T-helper 2 cell treated with Interferon-gamma antibody and Interleukin-4, amounts not matched to agents 5 μg/mL and 100 μg/mL, for 36 hours (primary cell): ENCODE data around the gene PGPEP1.
"Not testable (repeated sequence)": the region's sequence is repeated elsewhere in the genome, so short reads cannot be mapped to it uniquely, and the experiment has no call there.

Source experiments
- DNase-seq: peaks from one replicate; pipeline ENCODE4 v3.0.0; 2021; ENCODE audit warnings: low spot score
- H3K27ac Mint-ChIP-seq: one replicate; pipeline ENCODE4 v1.8.0; 2021; ENCODE audit warnings: mild to moderate bottlenecking, mixed read lengths
- H3K27me3 Mint-ChIP-seq: one replicate; pipeline ENCODE4 v1.8.0; 2021; ENCODE audit warnings: low read depth, mixed read lengths
- H3K36me3 Mint-ChIP-seq: one replicate; pipeline ENCODE4 v1.8.0; 2021; ENCODE audit warnings: low read depth, mixed read lengths
- H3K4me1 Mint-ChIP-seq: one replicate; pipeline ENCODE4 v1.8.0; 2021; ENCODE audit warnings: low read depth, mixed read lengths
- H3K4me3 Mint-ChIP-seq: one replicate; pipeline ENCODE4 v1.8.0; 2022; ENCODE audit warnings: mild to moderate bottlenecking, moderate library complexity, mixed read lengths
- H3K9me3 Mint-ChIP-seq: one replicate; pipeline ENCODE4 v1.8.0; 2021; ENCODE audit warnings: mixed read lengths

PGPEP1 gene

DNA sequence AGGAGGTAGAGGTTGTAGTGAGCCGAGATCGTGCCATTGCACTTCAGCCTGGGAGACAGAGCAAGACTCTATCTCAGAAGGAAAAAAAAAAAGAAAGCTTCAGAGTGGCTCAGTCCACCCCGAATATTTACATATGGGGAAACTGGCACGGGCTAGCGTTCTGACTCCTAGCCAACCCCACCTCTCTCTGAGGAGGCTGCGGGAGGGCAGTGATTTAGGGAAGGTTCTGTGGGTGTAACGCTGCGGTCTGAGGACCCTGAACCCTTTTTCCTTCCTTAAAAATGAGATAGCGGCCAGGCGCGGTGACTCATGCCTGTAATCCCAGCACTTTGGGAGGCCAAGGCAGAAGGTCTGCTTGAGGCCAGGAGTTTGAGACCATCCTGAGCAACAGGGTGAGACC lies 52.0 kb downstream of the PGPEP1 start:
- no peak overlapping the region for H3K27ac Mint-ChIP-seq
- H3K4me3 Mint-ChIP-seq = no peak overlapping the region
- no peaks in the 10 kb centered on the region for H3K36me3 Mint-ChIP-seq
- H3K4me1 Mint-ChIP-seq = peaks cover 4% of the 10 kb centered on the region
- peaks cover 48% of the 10 kb centered on the region for H3K27me3 Mint-ChIP-seq
- no peak for DNase-seq
- H3K9me3 Mint-ChIP-seq = no peaks in the 10 kb centered on the region

DNA sequence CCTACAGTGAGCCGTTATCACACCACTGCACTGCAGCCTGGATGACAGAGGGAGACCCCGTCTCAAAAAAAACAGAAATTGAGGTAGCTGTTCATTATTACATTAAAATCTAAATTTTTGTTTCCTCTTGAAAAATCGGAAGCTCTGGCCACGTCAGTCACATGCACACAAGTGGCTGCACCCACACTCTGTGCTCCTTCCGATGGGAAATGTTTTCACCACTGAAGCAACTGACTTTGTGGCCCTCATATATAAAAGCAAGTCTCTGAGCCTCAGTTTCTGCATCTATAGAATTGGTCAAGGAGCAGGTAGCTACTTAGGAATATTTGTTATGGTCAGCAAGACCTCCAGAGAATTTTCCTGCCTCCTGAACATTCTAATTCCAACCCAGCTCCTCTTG lies 52.5 kb downstream of the PGPEP1 start:
- Mint-ChIP-seq H3K9me3 (no peaks in the 10 kb centered on the region), H3K4me3 (no peak overlapping the region), H3K4me1 (peaks cover 6% of the 10 kb centered on the region), H3K27me3 (peaks cover 48% of the 10 kb centered on the region), H3K36me3 (no peaks in the 10 kb centered on the region), H3K27ac (no peak overlapping the region)
- DNase-seq = no peak

DNA sequence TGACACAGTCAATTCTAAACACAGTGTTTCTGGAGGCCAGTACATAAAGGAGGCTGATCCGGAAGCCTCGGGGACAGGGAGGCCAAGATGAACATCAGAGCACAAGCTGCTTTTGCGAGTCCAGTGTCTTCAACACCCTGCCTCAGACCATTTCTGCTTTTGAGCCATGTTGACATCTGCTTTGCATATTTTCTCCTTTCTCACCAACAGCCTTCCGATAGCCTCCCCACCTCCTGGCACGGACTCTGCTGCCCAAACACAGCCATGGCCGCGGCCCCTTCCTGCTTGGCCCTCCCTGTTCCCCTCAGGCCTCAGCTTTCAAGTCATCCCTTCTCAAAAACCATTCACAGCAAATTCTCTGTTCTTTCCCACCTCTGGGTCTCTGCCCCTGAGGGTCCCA lies 53.4 kb downstream of the PGPEP1 start:
- peaks cover 47% of the 10 kb centered on the region for H3K27me3 Mint-ChIP-seq
- H3K4me1 Mint-ChIP-seq = peaks cover 3% of the 10 kb centered on the region
- H3K4me3 Mint-ChIP-seq = no peak overlapping the region

DNA sequence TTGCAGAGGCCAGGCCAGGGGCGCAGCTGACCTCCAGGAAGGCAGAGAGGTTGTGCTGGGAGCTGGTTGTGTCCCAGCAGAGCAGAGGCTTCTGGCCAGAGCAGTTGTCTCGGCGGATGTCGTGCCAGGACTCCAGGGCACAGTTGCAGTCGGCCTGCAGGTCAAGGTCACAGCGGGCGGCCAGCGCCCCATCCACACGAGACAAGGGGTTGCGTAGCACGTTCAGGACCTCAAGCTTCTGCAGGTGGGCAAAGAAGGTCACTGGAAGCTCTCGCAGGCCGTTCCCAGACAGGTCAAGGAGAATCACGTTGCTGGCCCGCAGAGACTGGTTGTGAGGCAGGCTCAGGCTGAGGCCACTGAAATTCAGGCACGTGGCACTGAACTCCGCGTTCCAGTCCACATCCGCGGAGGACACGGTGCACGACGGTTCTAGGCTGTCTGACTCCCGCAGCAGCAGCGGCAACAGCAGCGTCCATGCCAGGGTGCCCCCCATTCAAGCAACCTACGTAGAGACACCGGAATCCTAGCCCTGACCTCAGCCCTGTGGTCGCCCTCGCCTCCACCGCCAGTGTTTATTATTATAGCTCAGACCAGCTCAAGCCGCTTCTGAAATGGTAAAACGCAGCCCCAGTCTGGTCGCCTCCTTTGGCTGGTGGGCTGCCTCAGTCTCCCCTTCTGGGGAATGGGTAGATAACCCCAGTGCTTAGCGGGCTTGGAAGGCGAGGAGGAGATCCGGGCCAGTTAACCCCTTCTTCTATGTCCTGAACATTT lies 56.3 kb downstream of the PGPEP1 start:
- H3K27me3 Mint-ChIP-seq = peaks cover 25% of the 10 kb centered on the region
- H3K4me3 Mint-ChIP-seq = no peak overlapping the region
- no peak for DNase-seq
- H3K27ac Mint-ChIP-seq = no peak overlapping the region
- no peaks in the 10 kb centered on the region for H3K9me3 Mint-ChIP-seq
- H3K4me1 Mint-ChIP-seq = peaks cover 10% of the 10 kb centered on the region
- no peaks in the 10 kb centered on the region for H3K36me3 Mint-ChIP-seq

More for the DNA sequence above, 53.4 kb downstream of the PGPEP1 start:
- DNase-seq = no peak
- Mint-ChIP-seq H3K27ac (no peak overlapping the region), H3K9me3 (no peaks in the 10 kb centered on the region), H3K36me3 (no peaks in the 10 kb centered on the region)

DNA sequence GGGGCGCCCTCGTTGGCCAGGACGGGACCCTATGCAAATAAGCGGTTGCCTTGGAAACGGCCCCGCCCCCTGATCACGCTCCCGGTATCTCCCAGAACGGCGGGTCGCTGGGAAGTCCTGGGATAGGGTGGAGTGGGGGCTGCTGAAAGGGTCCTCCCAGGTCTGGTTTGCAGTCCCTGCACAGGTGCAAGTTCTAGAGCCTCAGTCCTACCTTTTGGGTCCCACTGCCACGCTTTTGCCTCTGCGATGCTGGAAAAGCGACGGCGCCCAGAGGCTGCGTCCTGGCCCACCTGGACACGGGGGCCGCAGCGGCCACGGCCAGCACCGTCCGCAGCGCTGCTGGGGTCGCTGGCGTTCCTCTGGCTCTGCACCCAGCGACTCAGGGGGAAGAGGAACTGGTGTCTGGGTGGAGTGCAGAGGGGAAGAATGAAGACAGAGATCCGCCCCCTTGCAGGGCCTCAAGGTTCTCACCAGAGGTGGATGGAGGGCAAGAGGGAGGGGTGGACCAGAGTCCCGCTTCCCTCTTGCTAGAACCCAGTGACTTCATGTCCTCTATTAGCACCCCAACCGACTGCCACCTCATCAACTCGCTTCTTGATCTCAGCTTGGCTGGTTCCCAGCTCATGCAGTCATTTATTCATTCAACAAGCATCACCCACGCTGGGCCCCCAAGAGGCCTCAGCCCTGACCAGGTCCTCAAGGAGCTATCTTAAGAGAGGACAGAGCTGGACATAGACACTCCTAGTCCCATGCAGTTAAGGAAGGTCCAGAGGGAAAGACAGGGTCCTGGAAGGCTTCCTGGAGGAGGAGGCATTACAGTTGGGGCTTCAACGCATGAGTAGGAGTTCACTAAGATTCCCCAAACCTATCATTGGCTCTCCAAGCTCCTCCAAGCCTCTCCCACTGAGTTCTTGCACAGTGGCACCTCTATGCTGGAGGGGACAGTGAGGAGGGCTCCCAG lies 57.1 kb downstream of the PGPEP1 start, which contains the start of gene LRRC25:
Gene LRRC25, minus strand, starts transcription at position 381 of the 961 bp plus-strand sequence. CDS start 659 bp downstream, outside the sequence.
- no peak within 1 kb of the TSS for H3K27ac Mint-ChIP-seq
- H3K36me3 Mint-ChIP-seq = no peaks in the 10 kb centered on the region
- DNase-seq = no peak
- peaks cover 18% of the 10 kb centered on the region for H3K27me3 Mint-ChIP-seq
- no peak within 1 kb of the TSS for H3K4me3 Mint-ChIP-seq
- peaks cover 12% of the 10 kb centered on the region for H3K4me1 Mint-ChIP-seq
- no peaks in the 10 kb centered on the region for H3K9me3 Mint-ChIP-seq

DNA sequence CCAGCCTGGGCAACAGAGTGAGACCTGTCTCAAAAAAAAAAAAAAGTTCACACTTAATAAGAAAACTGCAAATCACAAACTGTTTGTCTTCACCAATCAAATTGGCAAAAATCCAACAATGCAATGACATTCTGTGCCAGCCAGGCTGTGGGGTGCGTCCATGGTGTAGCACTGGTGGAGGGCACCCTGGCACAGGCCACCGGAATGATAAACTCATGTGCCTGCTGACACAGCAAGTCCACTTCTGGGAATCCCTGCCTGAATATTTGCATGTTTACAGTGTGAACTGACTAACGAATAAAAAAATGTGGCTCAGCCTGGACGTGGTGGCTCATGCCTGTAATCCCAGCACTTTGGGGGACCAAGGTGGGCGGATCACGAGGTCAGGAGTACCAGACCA lies 58.6 kb downstream of the PGPEP1 start:
- no peak for DNase-seq
- Mint-ChIP-seq H3K27ac (no peak overlapping the region), H3K27me3 (peaks cover 15% of the 10 kb centered on the region), H3K9me3 (no peaks in the 10 kb centered on the region), H3K36me3 (no peaks in the 10 kb centered on the region), H3K4me1 (peaks cover 12% of the 10 kb centered on the region), H3K4me3 (no peak overlapping the region)

DNA sequence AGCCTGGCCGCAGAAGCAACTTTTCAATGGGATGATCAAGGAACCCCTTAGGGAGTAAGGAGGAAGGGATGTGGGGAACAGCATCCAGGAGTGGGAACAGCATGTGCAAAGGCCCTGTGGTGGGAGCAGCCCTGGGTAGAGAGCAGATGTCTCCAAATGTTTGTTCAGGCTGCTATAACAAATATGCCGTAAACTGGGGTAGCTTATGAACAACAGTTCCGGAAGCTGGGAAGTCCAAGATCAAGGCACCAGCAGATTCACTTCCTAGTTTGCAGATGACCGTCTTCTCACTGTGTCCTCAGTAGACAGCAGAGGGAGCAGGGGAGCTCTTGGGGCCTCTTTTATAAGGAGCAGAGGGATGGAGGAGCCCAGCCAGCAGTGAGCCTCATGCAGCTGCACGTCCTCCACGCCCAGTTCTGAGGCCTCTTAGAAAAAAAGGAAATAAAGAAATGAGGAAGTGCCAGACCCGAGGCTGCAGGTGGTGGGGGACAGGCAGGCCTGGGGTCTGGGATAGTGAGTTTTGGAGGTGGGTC lies 61.2 kb downstream of the PGPEP1 start:
- Mint-ChIP-seq H3K27me3 (peaks cover 11% of the 10 kb centered on the region), H3K4me1 (peaks cover 12% of the 10 kb centered on the region), H3K27ac (no peak overlapping the region), H3K4me3 (no peak overlapping the region), H3K36me3 (no peaks in the 10 kb centered on the region), H3K9me3 (no peaks in the 10 kb centered on the region)
- DNase-seq = no peak

DNA sequence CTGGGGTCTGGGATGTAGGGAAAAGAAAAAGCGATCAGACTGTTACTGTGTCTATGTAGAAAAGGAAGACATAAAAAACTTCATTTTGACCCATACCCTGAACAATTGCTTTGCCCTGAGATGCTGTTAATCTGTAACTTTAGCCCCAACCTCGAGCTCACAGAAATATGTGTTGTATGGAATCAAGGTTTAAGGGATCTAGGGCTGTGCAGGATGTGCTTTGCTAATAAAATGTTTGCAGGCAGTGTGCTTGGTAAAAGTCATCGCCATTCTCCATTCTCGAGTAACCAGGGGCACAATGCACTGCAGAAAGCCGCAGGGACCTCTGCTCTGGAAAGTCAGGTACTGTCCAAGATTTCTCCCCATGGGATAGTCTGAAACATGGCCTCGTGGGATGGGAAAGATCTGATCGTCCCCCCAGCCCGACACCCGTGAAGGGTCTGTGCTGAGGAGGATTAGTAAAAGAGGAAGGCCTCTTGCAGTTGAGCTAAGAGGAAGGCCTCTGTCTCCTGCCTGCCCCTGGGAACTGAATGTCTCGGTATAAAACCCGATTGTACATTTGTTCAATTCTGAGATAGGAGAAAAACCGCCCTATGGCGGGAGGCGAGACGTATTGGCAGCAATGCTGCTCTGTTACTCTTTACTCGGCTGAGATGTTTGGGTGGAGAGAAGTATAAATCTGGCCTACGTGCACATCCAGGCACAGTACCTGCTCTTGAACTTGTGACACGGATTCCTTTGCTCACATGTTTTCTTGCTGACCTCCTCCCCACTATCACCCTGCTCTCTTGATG lies 62.3 kb downstream of the PGPEP1 start:
- peak overlapping the region; percentile 4 for H3K27ac Mint-ChIP-seq
- H3K36me3 Mint-ChIP-seq, DNase-seq, H3K4me3 Mint-ChIP-seq, H3K27me3 Mint-ChIP-seq, H3K9me3 Mint-ChIP-seq: not testable (repeated sequence)
- peaks cover 10% of the 10 kb centered on the region for H3K4me1 Mint-ChIP-seq

DNA sequence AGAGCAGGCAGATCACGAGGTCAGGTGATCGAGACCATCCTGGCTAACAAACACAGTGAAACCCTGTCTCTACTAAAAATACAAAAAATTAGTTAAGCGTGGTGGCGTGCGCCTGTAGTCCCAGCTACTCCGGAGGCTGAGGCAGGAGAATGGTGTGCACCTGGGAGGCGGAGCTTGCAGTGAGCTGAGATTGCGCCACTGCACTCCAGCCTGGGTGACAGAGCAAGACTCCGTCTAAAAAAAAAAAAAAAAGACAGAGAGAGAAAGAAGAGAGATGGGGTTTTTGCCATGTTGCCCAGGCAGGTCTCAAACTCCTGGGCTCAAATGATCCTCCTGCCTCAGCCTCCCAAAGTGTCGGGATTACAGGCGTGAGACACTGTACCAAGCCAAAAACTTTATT lies 65.4 kb downstream of the PGPEP1 start:
- not testable (repeated sequence) for H3K36me3 Mint-ChIP-seq, H3K27ac Mint-ChIP-seq, DNase-seq, H3K27me3 Mint-ChIP-seq, H3K9me3 Mint-ChIP-seq, H3K4me3 Mint-ChIP-seq
- H3K4me1 Mint-ChIP-seq = peaks cover 10% of the 10 kb centered on the region

DNA sequence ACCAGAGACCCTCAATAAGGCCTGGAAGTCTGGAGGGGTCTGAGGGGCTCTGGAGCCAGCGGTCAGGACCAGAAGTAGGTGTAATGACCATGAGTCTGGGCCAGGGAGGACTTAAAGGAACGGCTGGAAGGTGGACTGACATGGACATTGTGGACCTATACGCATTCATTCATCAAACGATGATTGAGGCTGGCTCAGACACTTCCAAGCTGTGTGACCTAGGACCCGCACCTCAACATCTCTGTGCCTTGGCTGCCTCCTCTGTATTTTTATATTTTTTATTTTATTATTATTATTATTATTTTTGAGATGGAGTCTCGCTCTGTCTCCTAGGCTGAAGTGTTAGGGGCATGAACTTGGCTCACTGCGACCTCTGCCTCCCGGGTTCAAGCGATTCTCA lies 66.4 kb downstream of the PGPEP1 start:
- Mint-ChIP-seq H3K9me3 (no peaks in the 10 kb centered on the region), H3K4me1 (peaks cover 4% of the 10 kb centered on the region), H3K27me3 (no peaks in the 10 kb centered on the region), H3K4me3 (no peak overlapping the region), H3K36me3 (no peaks in the 10 kb centered on the region), H3K27ac (no peak overlapping the region)
- no peak for DNase-seq

DNA sequence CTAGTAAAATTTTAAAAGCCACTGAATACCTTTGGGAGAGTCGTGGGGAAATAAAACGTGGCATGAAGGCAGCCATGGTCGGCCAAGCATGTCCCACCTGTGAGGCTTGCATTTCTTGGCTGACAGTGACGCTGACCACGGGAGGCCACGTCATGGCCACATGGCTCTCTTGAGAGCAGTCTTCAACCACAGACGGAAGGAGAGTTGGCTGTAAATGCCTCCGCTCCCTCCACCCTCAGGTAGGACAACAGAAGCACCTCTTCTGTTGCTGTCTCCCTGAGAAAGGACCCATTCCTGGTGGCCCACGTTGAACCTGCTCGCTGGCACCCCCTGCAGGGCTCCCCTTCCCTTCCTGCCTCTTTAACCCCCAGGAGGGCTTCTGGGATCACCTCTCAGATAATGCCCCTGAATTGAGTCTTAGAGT lies 67.7 kb downstream of the PGPEP1 start:
- DNase-seq = no peak
- peaks cover 3% of the 10 kb centered on the region for H3K4me1 Mint-ChIP-seq
- H3K4me3 Mint-ChIP-seq = no peak overlapping the region
- no peaks in the 10 kb centered on the region for H3K36me3 Mint-ChIP-seq
- no peaks in the 10 kb centered on the region for H3K9me3 Mint-ChIP-seq
- no peaks in the 10 kb centered on the region for H3K27me3 Mint-ChIP-seq
- H3K27ac Mint-ChIP-seq = no peak overlapping the region

DNA sequence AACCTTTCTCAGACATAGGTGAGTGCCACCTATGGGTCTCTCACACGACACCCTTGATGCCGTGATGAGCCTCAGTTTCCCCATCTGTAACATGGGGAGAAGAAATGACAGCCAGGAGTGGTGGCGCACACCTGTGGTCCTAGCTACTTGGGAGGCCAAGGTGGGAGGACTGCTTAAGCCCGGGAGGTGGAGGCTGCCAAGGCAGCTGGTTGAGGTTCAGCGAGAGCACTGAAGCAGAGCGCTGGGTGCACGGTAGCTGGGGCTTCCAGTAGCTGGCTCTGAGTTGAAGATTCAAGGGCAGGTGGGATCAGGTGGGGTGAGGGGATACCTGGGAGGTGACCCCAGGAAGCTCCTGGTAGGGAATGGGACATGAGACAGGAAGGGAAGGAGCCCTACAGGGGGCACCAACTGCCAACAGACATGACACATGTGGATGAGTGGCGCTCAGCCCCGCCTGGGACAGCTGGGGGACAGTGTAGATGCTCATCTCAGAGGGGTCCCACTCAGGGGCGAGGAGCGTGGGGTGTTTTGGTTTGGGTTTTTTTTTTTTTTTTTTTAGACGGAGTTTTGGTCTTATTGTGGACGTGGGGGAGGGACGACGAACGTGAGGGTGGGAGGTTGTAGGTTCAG lies 72.3 kb downstream of the PGPEP1 start:
- no peaks in the 10 kb centered on the region for H3K27me3 Mint-ChIP-seq
- peaks cover 31% of the 10 kb centered on the region for H3K4me1 Mint-ChIP-seq
- no peaks in the 10 kb centered on the region for H3K9me3 Mint-ChIP-seq
- H3K27ac Mint-ChIP-seq = no peak overlapping the region
- no peak overlapping the region for H3K4me3 Mint-ChIP-seq
- no peak for DNase-seq
- no peaks in the 10 kb centered on the region for H3K36me3 Mint-ChIP-seq

DNA sequence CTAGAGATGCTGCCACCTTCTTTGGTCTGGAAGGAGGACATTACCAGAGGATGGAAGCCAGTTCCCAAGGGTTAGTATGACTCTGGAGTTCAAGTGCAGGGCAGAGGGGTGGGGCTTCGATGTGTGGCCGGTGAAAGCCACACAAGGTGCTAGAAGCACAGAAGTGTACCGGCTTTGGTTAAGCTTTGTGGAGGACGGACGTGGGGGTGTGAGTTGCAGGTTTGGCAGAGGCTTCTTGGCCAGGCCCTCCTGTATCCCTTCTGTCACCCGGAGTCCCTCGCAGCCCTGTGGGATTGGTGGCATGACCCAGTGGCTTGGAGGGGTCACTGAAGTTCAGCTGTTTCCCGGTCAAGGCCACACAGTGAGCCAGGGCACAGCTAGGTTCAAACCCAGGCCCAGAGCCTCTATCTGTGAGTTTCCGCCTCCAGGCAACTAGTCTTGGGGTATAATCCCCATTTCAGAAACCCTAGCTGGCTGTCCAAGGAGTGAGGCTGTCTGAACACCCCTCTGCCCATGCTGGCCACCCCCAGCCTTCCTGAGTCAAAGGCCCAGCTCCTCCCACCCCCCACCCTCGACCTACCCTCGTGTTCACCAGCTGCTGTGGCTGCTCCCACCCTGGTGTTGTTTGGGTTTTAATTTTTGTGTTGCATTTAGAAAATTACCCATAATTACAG lies 74.2 kb downstream of the PGPEP1 start:
- no peaks in the 10 kb centered on the region for H3K36me3 Mint-ChIP-seq
- no peaks in the 10 kb centered on the region for H3K9me3 Mint-ChIP-seq
- no peak for DNase-seq
- peak overlapping the region; percentile 82 for H3K27ac Mint-ChIP-seq
- H3K4me1 Mint-ChIP-seq = peaks cover 43% of the 10 kb centered on the region
- H3K4me3 Mint-ChIP-seq = peak overlapping the region; percentile 36
- H3K27me3 Mint-ChIP-seq = no peaks in the 10 kb centered on the region
